Measurements from ENCODE around the gene GPD1.

Gene GPD1

GRCh38 chr12:50101663-50102062, 2.1 kb upstream of the GPD1 start:
- no peak for DNase-seq (ENCODE audit: low read depth, low spot score)

GRCh38 chr12:50102131-50102531, 1.7 kb upstream of the GPD1 start:
- no peak for DNase-seq (ENCODE audit: low read depth, low spot score)

- no peak for DNase-seq (ENCODE audit: low read depth, low spot score)
These were observed 1.0 kb upstream of the GPD1 start for GRCh38 chr12:50102646-50103309.

GRCh38 chr12:50103351-50103750, 457 bp upstream of the GPD1 start:
- no peak for DNase-seq (ENCODE audit: low read depth, low spot score)

- no peak for DNase-seq (ENCODE audit: low read depth, low spot score)
These were observed 884 bp downstream of the GPD1 start for GRCh38 chr12:50104417-50105366.

GRCh38 chr12:50105913-50106450, 2.2 kb downstream of the GPD1 start:
- no peak for DNase-seq (ENCODE audit: low read depth, low spot score)

- DNase-seq (ENCODE audit: low read depth, low spot score): no peak
These were observed 3.1 kb downstream of the GPD1 start for GRCh38 chr12:50106907-50107306.

GRCh38 chr12:50107416-50108268, 3.8 kb downstream of the GPD1 start:
- DNase-seq (ENCODE audit: low read depth, low spot score): no peak

GRCh38 chr12:50109319-50109718, 5.5 kb downstream of the GPD1 start:
- no peak for DNase-seq (ENCODE audit: low read depth, low spot score)

- no peak for DNase-seq (ENCODE audit: low read depth, low spot score)
These were observed 6.4 kb downstream of the GPD1 start for GRCh38 chr12:50110127-50110761.

- no peak for DNase-seq (ENCODE audit: low read depth, low spot score)
These were observed 7.0 kb downstream of the GPD1 start for GRCh38 chr12:50110762-50111351.

GRCh38 chr12:50111395-50111692, 7.5 kb downstream of the GPD1 start:
- no peak for DNase-seq (ENCODE audit: low read depth, low spot score)

- DNase-seq (ENCODE audit: low read depth, low spot score): peak; percentile 99
These were observed 8.1 kb downstream of the GPD1 start, which contains the start of gene COX14 for GRCh38 chr12:50111693-50112455. COX14 (plus strand) TSS chr12:50112236; CDS start chr12:50120044, 7,808 bp downstream.

- DNase-seq (ENCODE audit: low read depth, low spot score): no peak
These were observed 8.8 kb downstream of the GPD1 start for GRCh38 chr12:50112456-50113218.

GRCh38 chr12:50117057-50117622, 13.3 kb downstream of the GPD1 start:
- no peak for DNase-seq (ENCODE audit: low read depth, low spot score)

- DNase-seq (ENCODE audit: low read depth, low spot score): no peak
These were observed 15.6 kb downstream of the GPD1 start for GRCh38 chr12:50119387-50119786.

GRCh38 chr12:50120521-50120920, 16.7 kb downstream of the GPD1 start:
- DNase-seq (ENCODE audit: low read depth, low spot score): no peak

- DNase-seq (ENCODE audit: low read depth, low spot score): no peak
These were observed 17.1 kb downstream of the GPD1 start for GRCh38 chr12:50120953-50121352.

GRCh38 chr12:50121641-50122040, 17.8 kb downstream of the GPD1 start:
- DNase-seq (ENCODE audit: low read depth, low spot score): no peak

Data from brain pericyte (primary cell).